Breast epithelium (tissue), 4 donors: Measurements from ENCODE around the gene NSMF. TPM values are rescaled to one million over a fixed set of nuclear protein-coding genes. Genes with fewer than 3 reads are reported as not detected.
"Not testable (repeated sequence)": the region's sequence is repeated elsewhere in the genome, so short reads cannot be mapped to it uniquely, and the experiment has no call there.

Experiments used
- DNase-seq, 2 donors: peaks; one replicate each; pipeline ENCODE4 v3.0.0-alpha.2; 2019; ENCODE audit warnings: low spot score in 2 of 2
- H3K27ac ChIP-seq, 2 donors: fragments of 200-600 bp; sonication (generic) in 1 of 2; one replicate each; pipeline ENCODE4 v1.5.1; 2016 to 2019; ENCODE audit warnings: mild to moderate bottlenecking in 1 of 2
- H3K27me3 ChIP-seq, 2 donors: fragments of 200-600 bp; sonication (generic) in 1 of 2; one replicate each; pipeline versions ENCODE4 v1.5.1 to v1.6.0; 2017 to 2019; ENCODE audit warnings: control low read depth in 1 of 2, mild to moderate bottlenecking in 1 of 2
- H3K36me3 ChIP-seq: fragments of 200-600 bp; one replicate; pipeline ENCODE4 v1.5.1; 2019
- H3K4me1 ChIP-seq, 2 donors: fragments of 200-600 bp; sonication (generic); one replicate each; pipeline ENCODE4 v1.5.1; 2016 to 2019; ENCODE audit warnings: control low read depth in 1 of 2
- H3K4me3 ChIP-seq, 3 donors: fragments of 200-600 bp; sonication (generic); 1 replicate in 2 of 3; 2 replicates in 1 of 3; pipeline ENCODE4 v1.5.1; 2016 to 2019; ENCODE audit warnings: mild to moderate bottlenecking in 3 of 3, moderate library complexity in 2 of 3
- H3K9me3 ChIP-seq, 2 donors: fragments of 200-600 bp; sonication (generic) in 1 of 2; one replicate each; pipeline ENCODE4 v1.5.1; 2016 to 2019; ENCODE audit warnings: control low read depth in 1 of 2
- POLR2A ChIP-seq: fragments of 450-650 bp; IDR thresholded peaks from one replicate; pipeline ENCODE4 v1.6.1; 2016; ENCODE audit warnings: antibody characterized with exemption, mild to moderate bottlenecking, moderate library complexity
- POLR2AphosphoS5 ChIP-seq, 3 donors: sonication (generic); formaldehyde crosslinking; IDR thresholded peaks; one replicate each; pipeline ENCODE4 v1.6.1; 2017; ENCODE audit warnings: antibody characterized with exemption in 3 of 3
- intact Hi-C: fragments of 100-400 bp; cut with DNase I; formaldehyde crosslinking; loops from one replicate; pipeline ENCODE4 v1.15.1; 2023; ENCODE audit warnings: low total_unique reads
- total RNA-seq, 3 donors: library from RNA; depleted of rRNA; stranded (reverse); fragments of >200 nt; gene quantifications; one replicate each; pipeline ENCODE4 v1.1.0, GENCODE V29; 2016
- TF ChIP-seq, protein P1 (sequence below), 3 donors: fragments of 450-650 bp; IDR thresholded peaks; one replicate each; pipeline ENCODE4 v1.5.1; 2016 to 2017; ENCODE audit warnings: antibody characterized with exemption in 3 of 3, mild to moderate bottlenecking in 3 of 3, moderate library complexity in 3 of 3

The NSMF gene
- total RNA-seq, 3 donors from 2014 or later: 30.9 to 38.4 (median 37.4) TPM

DNA sequence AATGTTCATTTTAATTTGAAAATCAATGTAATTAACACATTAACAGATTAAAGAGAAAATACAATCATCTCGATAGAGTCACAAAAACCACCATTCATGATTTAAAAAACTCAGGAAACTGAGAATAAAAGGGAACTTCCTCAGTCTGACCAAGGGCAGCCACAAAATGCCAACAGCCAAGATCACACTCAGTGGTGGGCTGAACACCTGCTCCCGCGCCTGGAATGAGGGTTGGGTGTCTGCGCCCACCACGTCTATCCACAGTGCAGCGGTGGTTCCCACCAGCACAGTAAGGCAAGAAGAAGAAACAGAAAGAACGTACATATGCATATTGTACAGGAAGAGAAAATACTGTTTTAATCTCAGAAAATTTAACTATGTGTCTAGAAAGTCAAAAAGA lies 11.7 kb upstream of the NSMF start:
- no peaks in the 10 kb centered on the region for H3K4me1 ChIP-seq
- no peak overlapping the region for H3K27ac ChIP-seq
- H3K36me3 ChIP-seq: no peaks in the 10 kb centered on the region
- no peak for DNase-seq
- intact Hi-C loops: no loop called here
- no peak overlapping the region for H3K4me3 ChIP-seq
- no peaks in the 10 kb centered on the region for H3K27me3 ChIP-seq
- H3K9me3 ChIP-seq: peaks cover 7 to 8% of the 10 kb centered on the region in 2 donors
- TF ChIP-seq, protein P1, sequence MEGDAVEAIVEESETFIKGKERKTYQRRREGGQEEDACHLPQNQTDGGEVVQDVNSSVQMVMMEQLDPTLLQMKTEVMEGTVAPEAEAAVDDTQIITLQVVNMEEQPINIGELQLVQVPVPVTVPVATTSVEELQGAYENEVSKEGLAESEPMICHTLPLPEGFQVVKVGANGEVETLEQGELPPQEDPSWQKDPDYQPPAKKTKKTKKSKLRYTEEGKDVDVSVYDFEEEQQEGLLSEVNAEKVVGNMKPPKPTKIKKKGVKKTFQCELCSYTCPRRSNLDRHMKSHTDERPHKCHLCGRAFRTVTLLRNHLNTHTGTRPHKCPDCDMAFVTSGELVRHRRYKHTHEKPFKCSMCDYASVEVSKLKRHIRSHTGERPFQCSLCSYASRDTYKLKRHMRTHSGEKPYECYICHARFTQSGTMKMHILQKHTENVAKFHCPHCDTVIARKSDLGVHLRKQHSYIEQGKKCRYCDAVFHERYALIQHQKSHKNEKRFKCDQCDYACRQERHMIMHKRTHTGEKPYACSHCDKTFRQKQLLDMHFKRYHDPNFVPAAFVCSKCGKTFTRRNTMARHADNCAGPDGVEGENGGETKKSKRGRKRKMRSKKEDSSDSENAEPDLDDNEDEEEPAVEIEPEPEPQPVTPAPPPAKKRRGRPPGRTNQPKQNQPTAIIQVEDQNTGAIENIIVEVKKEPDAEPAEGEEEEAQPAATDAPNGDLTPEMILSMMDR (IDR thresholded peaks at IDR 0.05): no peak
- TF ChIP-seq POLR2AphosphoS5 (IDR thresholded peaks at IDR 0.05) (no peak), POLR2A (no peak)

- intact Hi-C loops: no loop called here
Measured at GRCh38 chr9:137467896-137468295, 8.8 kb upstream of the NSMF start.

DNA sequence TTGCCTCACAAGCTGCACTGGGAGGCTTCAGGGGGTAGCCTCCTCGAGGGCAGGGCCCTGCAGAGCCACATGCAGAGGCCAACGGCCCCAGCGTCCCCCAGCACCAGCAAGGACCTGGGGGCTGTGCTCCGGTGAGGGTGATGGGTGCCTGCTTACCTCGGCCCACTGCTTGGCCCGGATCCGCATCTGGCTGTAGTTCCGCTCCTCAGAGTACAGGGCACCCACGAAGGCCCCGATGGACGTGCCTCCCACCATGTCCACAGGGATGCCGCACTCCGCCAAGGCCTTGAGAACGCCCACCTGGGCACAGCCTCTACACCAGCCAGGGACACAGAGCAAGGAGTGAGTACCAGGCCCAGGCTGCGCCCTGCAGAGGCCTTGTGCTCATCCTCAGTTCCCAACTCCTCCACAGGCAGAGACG lies 8.0 kb upstream of the NSMF start:
- intact Hi-C loops: no loop called here
- no peaks in the 10 kb centered on the region for H3K27me3 ChIP-seq
- no peak overlapping the region for H3K4me3 ChIP-seq
- no peaks in the 10 kb centered on the region for H3K9me3 ChIP-seq
- no peaks in the 10 kb centered on the region for H3K36me3 ChIP-seq
- TF ChIP-seq POLR2AphosphoS5 (IDR thresholded peaks at IDR 0.05) (no peak), POLR2A (no peak)
- TF ChIP-seq, protein P1 (IDR thresholded peaks at IDR 0.05): no peak
- H3K4me1 ChIP-seq: no peaks in the 10 kb centered on the region
- H3K27ac ChIP-seq: no peak overlapping the region
- DNase-seq: no peak

More at GRCh38 chr9:137467896-137468295, 8.8 kb upstream of the NSMF start:
- no peaks in the 10 kb centered on the region for H3K9me3 ChIP-seq
- H3K27ac ChIP-seq: no peak overlapping the region
- no peaks in the 10 kb centered on the region for H3K27me3 ChIP-seq
- no peak for TF ChIP-seq POLR2A
- TF ChIP-seq, protein P1 (IDR thresholded peaks at IDR 0.05): no peak
- no peak for TF ChIP-seq POLR2AphosphoS5 (IDR thresholded peaks at IDR 0.05)
- DNase-seq: no peak
- H3K4me1 ChIP-seq: no peaks in the 10 kb centered on the region
- H3K36me3 ChIP-seq: no peaks in the 10 kb centered on the region
- no peak overlapping the region for H3K4me3 ChIP-seq

DNA sequence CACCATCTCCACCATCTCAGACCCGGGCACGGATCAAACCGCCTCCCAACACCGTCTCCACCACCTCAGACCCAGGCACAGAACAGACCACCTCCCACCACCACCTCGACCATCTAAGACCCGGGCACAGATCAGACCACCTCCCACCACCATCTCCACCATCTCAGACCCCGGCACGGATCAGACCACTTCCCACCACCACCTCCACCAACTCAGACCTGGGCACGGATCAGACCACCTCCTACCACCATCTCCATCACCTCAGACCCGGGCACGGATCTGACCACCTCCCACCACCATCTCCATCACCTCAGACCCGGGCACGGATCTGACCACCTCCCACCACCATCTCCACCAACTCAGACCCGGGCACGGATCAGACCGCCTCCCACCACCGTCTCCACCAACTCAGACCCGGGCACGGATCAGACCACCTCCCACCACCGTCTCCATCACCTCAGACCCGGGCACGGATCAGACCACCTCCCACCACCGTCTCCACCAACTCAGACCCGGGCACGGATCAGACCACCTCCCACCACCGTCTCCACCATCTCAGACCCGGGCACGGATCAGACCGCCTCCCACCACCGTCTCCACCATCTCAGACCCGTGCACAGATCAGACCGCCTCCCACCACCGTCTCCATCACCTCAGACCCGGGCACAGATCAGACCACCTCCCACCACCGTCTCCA lies 7.4 kb upstream of the NSMF start:
- H3K4me3 ChIP-seq, H3K9me3 ChIP-seq, intact Hi-C loops, H3K27ac ChIP-seq, DNase-seq, H3K27me3 ChIP-seq, H3K4me1 ChIP-seq, H3K36me3 ChIP-seq: not testable (repeated sequence)

GRCh38 chr9:137465720-137466388 lies 6.7 kb upstream of the NSMF start:
- no peak for DNase-seq
- H3K36me3 ChIP-seq: no peaks in the 10 kb centered on the region
- no peaks in the 10 kb centered on the region for H3K4me1 ChIP-seq
- intact Hi-C loops: no loop called here
- no peak overlapping the region for H3K4me3 ChIP-seq
- H3K9me3 ChIP-seq: no peaks in the 10 kb centered on the region
- TF ChIP-seq POLR2AphosphoS5 (IDR thresholded peaks at IDR 0.05): no peak
- TF ChIP-seq POLR2A: no peak
- TF ChIP-seq, protein P1 (IDR thresholded peaks at IDR 0.05): no peak
- H3K27me3 ChIP-seq: no peaks in the 10 kb centered on the region
- H3K27ac ChIP-seq: no peak overlapping the region
